Femur (tissue), 1 donor: ENCODE results near the gene ANKRD55.
"Not testable (repeated sequence)": the region's sequence is repeated elsewhere in the genome, so short reads cannot be mapped to it uniquely, and the experiment has no call there.

Experiments
- DNase-seq: peaks from one replicate; pipeline ENCODE4 v3.0.0-alpha.2; 2017

ANKRD55 gene

DNA sequence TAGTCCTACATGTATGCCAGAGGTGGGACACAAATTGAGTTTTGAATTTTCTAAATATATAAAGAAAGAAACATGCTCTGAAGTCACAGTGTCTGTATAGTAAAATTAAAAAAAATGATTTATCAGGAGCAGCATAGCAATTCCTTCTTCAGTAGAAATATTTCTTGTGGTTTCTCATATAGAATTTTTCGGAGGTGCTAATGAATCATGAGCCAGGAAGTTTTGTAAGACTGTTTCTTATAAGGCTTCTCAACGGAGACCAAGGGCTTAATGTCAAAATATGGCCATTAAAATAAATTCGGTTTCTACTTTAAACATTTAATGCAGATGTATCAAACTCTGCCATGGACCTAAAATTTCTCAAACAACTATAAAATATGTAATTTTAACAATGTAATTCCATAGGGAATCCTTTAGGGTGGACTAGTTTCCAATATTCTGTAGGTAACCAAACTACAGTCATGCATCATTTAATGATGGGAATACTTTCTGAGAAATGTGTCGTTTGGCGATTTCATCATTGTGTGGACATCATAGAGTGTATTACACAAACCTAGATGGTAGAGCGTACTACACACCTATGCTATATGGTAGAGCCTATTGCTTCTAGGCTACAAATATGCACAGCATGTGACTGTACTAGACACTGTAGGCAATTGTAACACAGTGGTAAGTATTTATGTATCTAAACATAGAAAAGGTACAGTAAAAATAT, 66.3 kb downstream of the ANKRD55 start:
- DNase-seq: no peak

- peak; percentile 64 for DNase-seq
Measured at GRCh38 chr5:56164376-56164775, 68.8 kb downstream of the ANKRD55 start.

DNA sequence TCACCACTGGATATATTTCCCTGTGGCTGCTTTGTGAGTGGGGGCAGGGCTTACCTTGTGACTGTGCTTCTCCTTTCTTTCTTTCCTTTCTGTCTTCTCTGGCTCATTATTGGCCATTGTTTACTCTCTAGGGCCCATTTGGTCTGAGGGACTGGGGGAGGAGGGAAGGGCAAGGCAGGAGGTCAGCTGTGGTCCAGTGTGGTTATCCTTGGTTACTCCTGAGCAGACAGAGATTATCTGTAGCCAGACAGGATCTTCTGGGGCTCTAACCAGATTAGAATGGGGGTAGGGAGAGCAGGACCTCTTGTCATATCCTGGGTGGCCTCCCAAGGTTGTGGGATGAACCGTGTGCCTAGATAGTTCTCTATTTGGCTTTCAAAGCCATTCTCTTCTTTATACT, 71.2 kb downstream of the ANKRD55 start:
- DNase-seq: no peak

- no peak for DNase-seq
Measured at GRCh38 chr5:56161439-56161823, 71.7 kb downstream of the ANKRD55 start.

- DNase-seq: no peak
Measured at GRCh38 chr5:56160723-56161438, 72.2 kb downstream of the ANKRD55 start.

GRCh38 chr5:56159521-56159947, 73.6 kb downstream of the ANKRD55 start:
- DNase-seq: no peak

DNA sequence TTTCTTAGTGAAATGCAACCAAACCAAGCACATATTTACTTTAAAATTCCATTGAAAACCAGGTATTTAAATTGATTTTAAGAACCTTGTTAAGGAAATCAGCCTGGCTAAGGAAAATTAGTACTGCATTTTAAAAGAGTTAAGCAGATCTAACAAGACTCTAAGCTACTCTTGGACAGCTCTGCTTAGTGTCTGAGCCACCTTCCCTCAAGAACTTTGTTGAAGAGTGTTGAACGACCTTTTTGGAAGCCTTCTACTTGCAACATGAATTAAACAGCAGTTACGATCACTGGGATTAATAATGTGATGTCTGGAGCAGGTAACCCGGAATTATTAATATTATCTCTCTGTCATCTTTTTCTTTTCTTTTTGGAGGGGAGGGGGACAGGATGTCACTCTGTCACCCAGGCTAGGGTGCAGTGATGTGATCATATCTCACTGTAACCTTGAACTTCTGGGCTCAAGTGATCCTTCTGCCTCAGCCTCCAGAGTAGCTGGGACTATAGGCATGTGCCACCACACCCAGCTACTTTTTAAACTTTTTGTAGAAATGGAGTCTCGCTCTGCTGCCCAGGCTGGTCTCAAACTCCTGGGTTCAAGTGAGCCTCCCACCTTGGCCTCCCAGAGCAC, 74.7 kb downstream of the ANKRD55 start:
- DNase-seq: no peak

DNA sequence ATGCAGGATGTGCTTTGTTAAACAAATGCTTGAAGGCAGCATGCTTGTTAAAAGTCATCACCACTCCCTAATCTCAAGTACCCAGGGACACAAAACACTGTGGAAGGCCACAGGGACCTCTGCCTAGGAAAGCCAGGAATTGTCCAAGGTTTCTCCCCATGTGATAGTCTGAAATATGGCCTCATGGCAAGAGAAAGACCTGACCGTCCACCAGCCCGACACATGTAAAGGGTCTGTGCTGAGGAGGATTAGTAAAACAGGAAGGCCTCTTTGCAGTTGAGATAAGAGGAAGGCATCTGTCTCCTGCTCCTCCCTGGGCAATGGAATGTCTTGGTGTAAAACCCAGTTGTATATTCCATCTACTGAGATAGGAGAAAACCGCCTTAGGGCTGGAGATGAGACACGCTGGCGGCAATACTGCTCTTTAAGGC, 75.9 kb downstream of the ANKRD55 start:
- DNase-seq: not testable (repeated sequence)

DNA sequence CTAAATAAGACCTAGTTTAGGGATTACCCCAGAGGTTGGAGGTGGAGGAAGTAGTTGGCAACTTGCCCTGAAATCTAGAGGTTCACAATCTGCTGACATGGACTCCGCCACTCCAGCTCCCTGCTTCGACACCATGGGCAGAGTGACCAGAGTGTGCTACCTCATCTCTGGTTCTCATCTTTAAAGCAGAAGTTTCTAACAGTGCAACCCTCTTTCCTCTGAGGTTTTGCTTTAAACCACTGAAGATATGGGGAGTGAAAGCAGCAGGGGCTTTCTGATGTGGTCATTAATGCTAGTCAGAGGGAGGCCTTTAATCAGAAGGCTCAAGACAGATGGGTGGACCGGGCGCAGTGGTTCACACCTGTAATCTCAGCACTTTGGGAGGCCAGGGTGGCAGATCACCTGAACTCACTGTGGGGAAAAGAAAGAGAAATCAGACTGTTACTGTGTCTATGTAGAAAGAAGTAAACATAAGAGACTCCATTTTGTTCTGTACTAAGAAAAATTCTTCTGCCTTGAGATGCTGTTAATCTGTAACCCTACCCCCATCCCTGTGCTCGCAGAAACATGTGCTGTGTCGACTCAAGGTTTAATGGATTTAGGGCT, 76.4 kb downstream of the ANKRD55 start:
- DNase-seq: not testable (repeated sequence)

GRCh38 chr5:56155992-56156584, 77.0 kb downstream of the ANKRD55 start:
- no peak for DNase-seq

DNA sequence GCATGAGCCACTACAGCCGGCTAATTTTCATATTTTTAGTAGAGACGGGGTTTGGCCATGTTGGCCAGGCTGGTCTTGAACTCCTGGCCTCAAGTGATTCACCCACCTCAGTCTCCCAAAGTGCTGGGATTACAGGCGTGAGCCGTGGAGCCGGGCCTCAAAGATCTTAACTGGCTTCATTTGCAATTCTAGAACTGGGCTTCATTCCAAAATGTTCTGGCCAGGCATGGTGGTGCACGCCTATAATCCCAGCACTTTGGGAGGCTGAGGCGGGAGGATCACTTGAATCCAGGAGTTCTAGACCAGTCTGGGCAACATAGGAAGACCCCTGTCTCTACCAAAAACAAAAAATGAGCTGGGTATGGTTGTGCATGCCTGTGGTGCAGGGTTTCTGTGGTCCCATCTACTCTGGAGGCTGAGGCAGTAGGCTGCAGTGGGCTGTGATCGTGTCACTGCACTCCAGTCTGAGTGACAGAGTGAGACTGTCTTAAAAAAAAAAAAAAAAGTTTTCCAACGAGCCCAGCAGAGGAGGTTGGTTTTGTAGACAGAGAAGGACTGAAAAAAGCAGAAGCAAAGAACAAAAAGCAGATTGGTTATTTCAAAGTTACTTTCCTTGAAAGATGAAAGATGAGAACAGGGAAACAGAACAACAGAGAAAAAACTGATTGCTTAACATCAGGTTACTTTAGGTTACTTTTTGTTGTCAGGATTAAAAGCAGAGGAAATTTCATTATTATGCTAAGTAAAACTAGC, 78.2 kb downstream of the ANKRD55 start:
- DNase-seq: no peak

DNA sequence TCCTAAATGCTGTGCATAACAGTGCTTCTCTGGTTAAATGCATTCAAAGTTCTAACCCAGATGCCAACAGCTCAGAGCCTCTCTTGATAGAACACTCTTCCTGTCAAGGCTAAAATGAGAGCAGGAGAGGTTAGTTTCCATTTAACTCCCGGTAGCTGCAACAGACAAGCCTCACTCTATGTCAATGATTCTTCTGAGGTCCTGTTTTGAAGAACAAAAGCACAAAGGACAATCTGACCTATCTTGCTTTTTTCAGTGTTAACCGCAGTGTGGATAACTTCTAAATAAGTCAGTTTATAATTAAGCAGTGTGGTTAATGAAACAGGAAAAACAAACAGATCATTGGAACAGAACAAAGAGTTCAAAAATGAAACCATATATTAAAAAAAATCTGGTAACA, 80.7 kb downstream of the ANKRD55 start:
- DNase-seq: no peak

GRCh38 chr5:56150756-56151155, 82.4 kb downstream of the ANKRD55 start:
- not testable (repeated sequence) for DNase-seq

GRCh38 chr5:56148453-56148971, 84.6 kb downstream of the ANKRD55 start:
- DNase-seq: no peak

- no peak for DNase-seq
Measured at GRCh38 chr5:56147659-56148230, 85.4 kb downstream of the ANKRD55 start.

GRCh38 chr5:56147106-56147505, 86.0 kb downstream of the ANKRD55 start:
- DNase-seq: no peak

- DNase-seq: no peak
Measured at GRCh38 chr5:56146674-56147073, 86.5 kb downstream of the ANKRD55 start.

DNA sequence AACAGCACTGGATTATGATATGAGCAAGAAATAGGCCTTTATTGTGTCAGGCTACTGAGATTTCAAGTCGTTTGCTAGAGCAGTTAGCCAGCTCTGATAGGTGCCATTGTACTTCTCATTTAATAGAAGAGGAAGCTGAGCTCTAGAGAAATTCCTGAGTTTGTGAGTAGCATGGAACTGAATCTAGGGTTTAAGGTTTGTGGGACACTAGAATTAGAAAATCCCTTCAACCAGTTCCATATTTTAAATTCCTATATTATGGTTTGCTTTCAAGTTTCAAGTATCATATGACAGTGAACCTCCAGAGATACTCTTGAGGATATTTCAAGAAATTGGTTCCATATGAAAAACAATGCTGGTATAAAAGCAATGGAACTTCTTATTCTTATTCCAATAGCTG, 87.6 kb downstream of the ANKRD55 start:
- no peak for DNase-seq

- DNase-seq: no peak
Measured at GRCh38 chr5:56145106-56145505, 88.0 kb downstream of the ANKRD55 start.

DNA sequence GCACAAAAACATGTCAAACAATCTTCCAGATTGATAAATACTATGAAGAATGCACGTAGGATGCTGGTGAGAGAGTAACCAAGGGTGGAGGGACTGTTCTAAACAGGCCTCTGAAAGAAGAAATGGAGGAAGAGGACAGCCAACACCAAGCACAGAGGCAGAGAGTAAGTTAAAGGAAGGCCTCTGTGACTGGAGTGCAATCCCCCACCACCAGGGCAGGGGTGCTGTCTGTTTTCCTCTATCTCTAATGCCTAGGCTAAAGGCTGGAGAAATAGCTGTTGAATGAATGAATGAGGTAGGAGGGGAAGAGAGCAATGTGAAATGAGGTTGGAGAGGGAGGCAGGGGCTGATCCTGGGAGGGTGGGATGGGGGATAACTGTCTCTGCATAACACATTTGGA, 88.9 kb downstream of the ANKRD55 start:
- no peak for DNase-seq

DNA sequence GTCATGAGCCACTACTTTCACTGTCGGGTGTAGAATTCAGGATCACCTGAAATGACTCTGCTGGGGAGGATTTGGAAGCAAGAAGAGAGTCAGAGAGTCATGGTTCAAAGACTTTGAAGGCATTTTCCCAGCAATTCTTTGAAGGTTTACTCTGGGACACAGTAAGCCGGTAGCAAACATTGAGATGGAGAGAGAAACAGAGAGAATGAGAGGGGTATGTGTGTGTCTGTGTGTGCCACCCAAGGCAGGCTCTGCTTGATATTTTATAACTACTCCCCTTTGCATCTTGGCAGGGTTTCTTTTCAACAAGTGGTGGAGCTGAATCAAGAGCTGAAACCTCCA, 89.8 kb downstream of the ANKRD55 start:
- DNase-seq: no peak
